Liver (tissue), 3 donors: ENCODE measurements around the gene NOTO.

Experiments
- ATF3 ChIP-seq: IDR thresholded peaks from 2 replicates; pipeline ENCODE4 v1.6.1; 2016; ENCODE audit warnings: antibody characterized with exemption
- CTCF ChIP-seq: fragments of 150-350 bp; IDR thresholded peaks from 2 replicates; pipeline ENCODE4 v1.5.1; 2017; ENCODE audit warnings: improper control_type of control experiment, low read depth, low read length; ENCODE audit not compliant: missing input control
- FOXA1 ChIP-seq: IDR thresholded peaks from 2 replicates; pipeline ENCODE4 v1.6.1; 2016; ENCODE audit warnings: antibody characterized with exemption
- FOXA2 ChIP-seq: IDR thresholded peaks from 2 replicates; pipeline ENCODE4 v1.6.1; 2016; ENCODE audit warnings: antibody characterized with exemption
- GABPA ChIP-seq, 2 donors: IDR thresholded peaks in 1 of 2; conservative IDR thresholded peaks in 1 of 2; 2 replicates each; pipeline ENCODE4 v1.6.1; 2016; ENCODE audit warnings: antibody characterized with exemption in 2 of 2, mild to moderate bottlenecking in 1 of 2, moderate library complexity in 1 of 2
- HNF4G ChIP-seq: IDR thresholded peaks from 2 replicates; pipeline ENCODE4 v1.6.1; 2016; ENCODE audit warnings: antibody characterized with exemption
- JUND ChIP-seq, 2 donors: IDR thresholded peaks; 2 replicates each; pipeline ENCODE4 v1.6.1; 2016; ENCODE audit warnings: antibody characterized with exemption in 2 of 2
- MAX ChIP-seq: IDR thresholded peaks from 2 replicates; pipeline ENCODE4 v1.6.1; 2016; ENCODE audit warnings: antibody characterized with exemption
- RAD21 ChIP-seq, 2 donors: IDR thresholded peaks; 2 replicates each; pipeline ENCODE4 v1.6.1; 2016; ENCODE audit warnings: antibody characterized with exemption in 2 of 2, mild to moderate bottlenecking in 2 of 2
- TAF1 ChIP-seq: conservative IDR thresholded peaks from 2 replicates; pipeline ENCODE4 v1.6.1; 2016; ENCODE audit warnings: antibody characterized with exemption, mild to moderate bottlenecking
- donor health status: healthy.
- donor health status: healthy.

GRCh38 chr2:73235315-73236028, 33.1 kb downstream of the NOTO start:
- TF ChIP-seq CTCF: no peak
- no peak for TF ChIP-seq MAX
- no peak for TF ChIP-seq TAF1
- TF ChIP-seq RAD21 (IDR thresholded peaks at IDR 0.05): no peak
- no peak for TF ChIP-seq HNF4G
- no peak for TF ChIP-seq ATF3
- TF ChIP-seq FOXA2: no peak
- TF ChIP-seq GABPA (IDR thresholded peaks at IDR 0.05 in 1 of 2, conservative IDR thresholded peaks at IDR 0.05 in 1 of 2): no peak
- no peak for TF ChIP-seq JUND (IDR thresholded peaks at IDR 0.05)
- TF ChIP-seq FOXA1: no peak
